Testis (tissue), 2 donors: ENCODE data around the gene ANXA6.

Experiments used
- CTCF ChIP-seq, 3 experiments: fragments of 450-650 bp in 2 of 3; fragments of 200-600 bp in 1 of 3; sonication (generic) in 1 of 3; IDR thresholded peaks; one replicate each; pipeline ENCODE4 v1.5.1; 2016 to 2019; ENCODE audit warnings: antibody characterized with exemption in 3 of 3, mild to moderate bottlenecking in 2 of 3, moderate library complexity in 1 of 3
- POLR2A ChIP-seq: fragments of 450-650 bp; IDR thresholded peaks from one replicate; pipeline ENCODE4 v1.6.1; 2017; ENCODE audit warnings: antibody characterized with exemption, mild to moderate bottlenecking, moderate library complexity

GRCh38 chr5:151107084-151107483 lies 50.5 kb downstream of the ANXA6 start:
- TF ChIP-seq CTCF (IDR thresholded peaks at IDR 0.05) (no peak), POLR2A (no peak)
